ENCODE data around the gene VAV2.

VAV2 gene

DNA sequence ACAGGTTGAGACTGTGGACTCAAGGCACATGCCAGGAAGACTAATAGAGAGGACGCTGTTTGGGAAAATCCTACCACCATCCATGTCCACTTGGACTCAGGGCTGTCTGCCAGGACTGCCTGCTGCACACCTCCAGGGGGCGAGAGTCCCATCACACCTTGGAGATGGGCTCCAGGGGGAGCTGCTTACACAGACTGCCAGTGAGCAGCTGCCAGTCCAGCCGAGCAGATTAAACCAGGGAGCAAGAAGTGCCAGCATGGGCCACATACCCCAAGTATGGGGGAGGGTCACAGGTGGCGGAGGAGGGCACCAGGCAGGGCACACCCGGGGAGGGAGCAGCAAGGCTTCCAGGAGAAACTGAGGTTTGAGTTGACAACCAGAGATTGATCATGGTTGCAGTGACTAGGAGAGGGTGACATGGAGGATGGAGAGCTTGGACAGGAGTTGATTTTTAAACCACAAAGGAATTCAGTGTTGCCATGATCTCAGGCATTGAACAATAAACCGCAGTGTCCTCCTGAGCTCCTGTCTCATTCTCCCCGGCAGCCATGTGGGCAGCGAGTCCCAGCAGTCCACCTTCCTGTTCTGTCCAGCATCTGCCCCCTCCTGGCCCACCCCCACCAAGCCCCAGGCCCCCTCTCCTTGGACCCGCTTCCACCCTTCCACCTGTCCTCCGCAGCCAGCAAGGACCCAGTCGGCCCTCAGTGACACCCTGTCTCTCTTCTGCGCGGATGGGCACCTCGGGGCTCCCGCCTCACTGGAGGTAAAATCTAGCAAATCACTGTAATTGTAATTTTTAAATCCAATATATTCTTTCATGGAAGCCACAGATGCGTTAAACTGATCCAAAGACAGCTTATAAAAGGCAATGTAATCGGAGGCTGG lies 3.1 kb upstream of the VAV2 start:
- Histone ChIP-seq H3K23ac (ENCODE audit: low read depth, low read length, poor library complexity) (peak overlapping the region; percentile 5), H3K4me1 (ENCODE audit: control insufficient read depth in 2 of 2, insufficient read depth in 1 of 2, low read depth in 1 of 2, low read length in 2 of 2) (peaks cover 15 to 17% of the 10 kb centered on the region in 2 donors), H3K4me3 (ENCODE audit: low read length in 2 of 2) (no peak overlapping the region), H2BK12ac (ENCODE audit: low read length) (peak overlapping the region; percentile 64), H3K27ac (replicated peaks; ENCODE audit: low read length) (no peak overlapping the region), H2AK5ac (ENCODE audit: low read depth, low read length) (peak overlapping the region; percentile 30), H3K36me3 (replicated peaks in 1 of 2; ENCODE audit: control insufficient read depth in 2 of 2, insufficient read depth in 2 of 2, low read length in 2 of 2) (no peaks in the 10 kb centered on the region), H3K27me3 (ENCODE audit: control insufficient read depth in 3 of 3, insufficient read depth in 3 of 3, low read depth in 1 of 3, low read length in 3 of 3) (no peaks in the 10 kb centered on the region), H4K91ac (ENCODE audit: low read depth, low read length, poor library complexity) (no peak overlapping the region), H2BK5ac (ENCODE audit: low read length) (no peak overlapping the region), H2BK15ac (ENCODE audit: low read length) (no peak overlapping the region), H2AFZ (ENCODE audit: low read length) (no peak overlapping the region), H3K14ac (ENCODE audit: low read length) (no peak overlapping the region), H2BK120ac (ENCODE audit: low read depth, low read length) (no peak overlapping the region), H3K9ac (ENCODE audit: low read depth, low read length, poor library complexity) (no peak overlapping the region), H3K9me3 (replicated peaks in 1 of 2; ENCODE audit: control insufficient read depth in 2 of 2, insufficient read depth in 1 of 2, low read depth in 1 of 2, low read length in 2 of 2) (no peaks in the 10 kb centered on the region), H4K8ac (ENCODE audit: low read depth, low read length) (no peak overlapping the region), H3K18ac (ENCODE audit: low read length) (peak overlapping the region; percentile 7), H3K4me2 (ENCODE audit: insufficient read depth, low read length, poor library complexity, severe bottlenecking) (no peak overlapping the region), H3K79me1 (ENCODE audit: low read depth, low read length) (peaks cover 11% of the 10 kb centered on the region), H3K4ac (ENCODE audit: low read length) (no peak overlapping the region)
- WGBS, 2 donors (ENCODE audit: extremely low coverage in 2 of 2, insufficient read length in 2 of 2, insufficient replicate concordance in 1 of 2) = no CpG with 5 or more reads among the region's 17 CpGs
- DNase-seq (ENCODE audit: low spot score) = no peak

DNA sequence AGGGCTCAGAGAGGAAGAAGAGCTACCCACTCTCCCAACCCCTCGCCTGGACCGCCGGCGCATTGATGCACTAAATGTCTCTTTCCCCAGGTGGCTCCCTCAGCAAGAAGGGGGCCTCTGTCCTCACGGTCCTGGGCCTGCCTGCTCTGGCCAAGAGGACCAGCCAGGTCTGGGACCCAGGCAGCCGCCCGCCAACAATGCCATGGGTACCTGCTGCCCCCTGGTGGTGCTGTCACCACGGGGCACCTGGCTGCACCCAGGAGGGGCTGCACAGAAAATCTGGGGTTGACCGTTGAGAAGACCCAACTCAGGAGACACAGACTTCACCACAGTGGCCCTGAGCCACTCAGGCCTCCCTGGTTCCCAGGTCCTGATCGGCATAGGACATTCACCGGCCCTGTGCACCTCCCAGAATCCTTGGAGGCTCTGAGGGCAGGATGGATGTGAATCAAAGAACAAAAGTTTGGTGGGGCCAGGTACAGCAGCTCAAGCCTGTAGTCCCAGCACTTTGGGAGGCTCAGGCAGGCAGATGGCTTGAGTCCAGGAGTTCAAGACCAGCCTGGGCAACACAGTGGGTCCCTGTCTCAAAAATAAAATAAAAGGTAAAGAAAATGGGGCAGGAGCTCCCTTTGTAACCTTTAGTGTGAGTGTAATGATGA lies 2.4 kb upstream of the VAV2 start:
- no peak overlapping the region for H2BK12ac ChIP-seq (ENCODE audit: low read length)
- peaks cover 0 to 3% of the 10 kb centered on the region in 2 donors for H3K36me3 ChIP-seq (replicated peaks in 1 of 2; ENCODE audit: control insufficient read depth in 2 of 2, insufficient read depth in 2 of 2, low read length in 2 of 2)
- H3K18ac ChIP-seq (ENCODE audit: low read length) = peak overlapping the region; percentile 53
- no peaks in the 10 kb centered on the region for H3K9me3 ChIP-seq (replicated peaks in 1 of 2; ENCODE audit: control insufficient read depth in 2 of 2, insufficient read depth in 1 of 2, low read depth in 1 of 2, low read length in 2 of 2)
- H2AK5ac ChIP-seq (ENCODE audit: low read depth, low read length) = peak overlapping the region; percentile 30
- H3K27ac ChIP-seq (replicated peaks; ENCODE audit: low read length) = no peak overlapping the region
- H4K8ac ChIP-seq (ENCODE audit: low read depth, low read length) = no peak overlapping the region
- H3K23ac ChIP-seq (ENCODE audit: low read depth, low read length, poor library complexity) = no peak overlapping the region
- H3K4me1 ChIP-seq (ENCODE audit: control insufficient read depth in 2 of 2, insufficient read depth in 1 of 2, low read depth in 1 of 2, low read length in 2 of 2) = peaks cover 21 to 25% of the 10 kb centered on the region in 2 donors
- H2AFZ ChIP-seq (ENCODE audit: low read length) = no peak overlapping the region
- no peak overlapping the region for H3K14ac ChIP-seq (ENCODE audit: low read length)
- no peak overlapping the region for H2BK120ac ChIP-seq (ENCODE audit: low read depth, low read length)
- H2BK5ac ChIP-seq (ENCODE audit: low read length) = peak overlapping the region; percentile 71
- peak overlapping the region; percentile 96 for H2BK15ac ChIP-seq (ENCODE audit: low read length)
- no peak overlapping the region for H4K91ac ChIP-seq (ENCODE audit: low read depth, low read length, poor library complexity)
- H3K9ac ChIP-seq (ENCODE audit: low read depth, low read length, poor library complexity) = no peak overlapping the region
- no peaks in the 10 kb centered on the region for H3K27me3 ChIP-seq (ENCODE audit: control insufficient read depth in 3 of 3, insufficient read depth in 3 of 3, low read depth in 1 of 3, low read length in 3 of 3)
- H3K4me2 ChIP-seq (ENCODE audit: insufficient read depth, low read length, poor library complexity, severe bottlenecking) = no peak overlapping the region
- WGBS, 2 donors (ENCODE audit: extremely low coverage in 2 of 2, insufficient read length in 2 of 2, insufficient replicate concordance in 1 of 2) = no CpG with 5 or more reads among the region's 11 CpGs
- H3K79me1 ChIP-seq (ENCODE audit: low read depth, low read length) = peaks cover 17% of the 10 kb centered on the region
- H3K4me3 ChIP-seq (ENCODE audit: low read length in 2 of 2) = no peak overlapping the region
- peak; percentile 83 for DNase-seq (ENCODE audit: low spot score)
- H3K4ac ChIP-seq (ENCODE audit: low read length) = no peak overlapping the region

DNA sequence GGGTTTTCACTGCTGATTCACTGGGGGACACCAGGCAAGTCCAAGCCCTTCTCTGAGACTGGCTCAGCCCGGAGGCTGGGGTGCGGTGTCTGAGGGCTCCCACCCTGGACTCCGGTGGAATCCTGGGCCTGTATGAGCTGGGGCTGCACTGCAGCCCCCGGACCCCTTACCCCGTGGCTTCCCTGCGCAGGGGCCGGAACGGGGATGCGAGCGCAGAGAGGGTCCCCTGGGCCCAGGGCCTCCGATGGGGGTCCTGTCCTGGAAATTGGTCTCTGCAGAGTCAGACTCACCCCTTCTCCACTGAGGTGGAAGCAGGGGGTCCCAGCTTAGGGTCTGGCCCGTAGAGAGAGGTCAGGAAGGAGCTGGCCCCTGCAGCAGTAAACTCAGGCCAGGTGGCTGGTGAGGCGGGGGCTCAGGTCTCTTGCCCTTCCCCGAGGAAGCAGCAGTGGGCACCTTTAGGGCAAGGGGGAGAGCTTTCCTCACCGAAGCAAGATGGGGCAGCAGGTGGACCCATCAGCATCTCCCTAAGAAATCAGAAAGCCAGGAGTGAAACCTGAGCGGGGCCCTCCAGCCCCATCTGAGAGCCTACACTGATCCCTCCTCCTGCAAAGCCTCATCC lies 1.6 kb upstream of the VAV2 start:
- peak overlapping the region; percentile 71 for H2BK5ac ChIP-seq (ENCODE audit: low read length)
- no peaks in the 10 kb centered on the region for H3K27me3 ChIP-seq (ENCODE audit: control insufficient read depth in 3 of 3, insufficient read depth in 3 of 3, low read depth in 1 of 3, low read length in 3 of 3)
- H4K8ac ChIP-seq (ENCODE audit: low read depth, low read length) = peak overlapping the region; percentile 65
- no peak overlapping the region for H4K91ac ChIP-seq (ENCODE audit: low read depth, low read length, poor library complexity)
- H3K23ac ChIP-seq (ENCODE audit: low read depth, low read length, poor library complexity) = peak overlapping the region; percentile 65
- H2AK5ac ChIP-seq (ENCODE audit: low read depth, low read length) = peak overlapping the region; percentile 100
- no peak for DNase-seq (ENCODE audit: low spot score)
- WGBS, 2 donors (ENCODE audit: extremely low coverage in 2 of 2, insufficient read length in 2 of 2, insufficient replicate concordance in 1 of 2) = no CpG with 5 or more reads among the region's 16 CpGs
- peak overlapping the region; percentile 28 for H3K27ac ChIP-seq (replicated peaks; ENCODE audit: low read length)
- H2BK12ac ChIP-seq (ENCODE audit: low read length) = peak overlapping the region; percentile 41
- peaks cover 21 to 25% of the 10 kb centered on the region in 2 donors for H3K4me1 ChIP-seq (ENCODE audit: control insufficient read depth in 2 of 2, insufficient read depth in 1 of 2, low read depth in 1 of 2, low read length in 2 of 2)
- no peak overlapping the region for H2BK120ac ChIP-seq (ENCODE audit: low read depth, low read length)
- peak overlapping the region; percentile 94 for H3K18ac ChIP-seq (ENCODE audit: low read length)
- H3K79me1 ChIP-seq (ENCODE audit: low read depth, low read length) = peaks cover 18% of the 10 kb centered on the region
- peak overlapping the region; percentile 90 for H3K4me2 ChIP-seq (ENCODE audit: insufficient read depth, low read length, poor library complexity, severe bottlenecking)
- H2BK15ac ChIP-seq (ENCODE audit: low read length) = peak overlapping the region; percentile 96
- H3K4me3 ChIP-seq (ENCODE audit: low read length in 2 of 2) = peak overlapping the region; percentile 92 to 95
- H2AFZ ChIP-seq (ENCODE audit: low read length) = peak overlapping the region; percentile 96
- peak overlapping the region; percentile 71 for H3K14ac ChIP-seq (ENCODE audit: low read length)
- peak overlapping the region; percentile 87 for H3K9ac ChIP-seq (ENCODE audit: low read depth, low read length, poor library complexity)
- peaks cover 0 to 3% of the 10 kb centered on the region in 2 donors for H3K36me3 ChIP-seq (replicated peaks in 1 of 2; ENCODE audit: control insufficient read depth in 2 of 2, insufficient read depth in 2 of 2, low read length in 2 of 2)
- no peaks in the 10 kb centered on the region for H3K9me3 ChIP-seq (replicated peaks in 1 of 2; ENCODE audit: control insufficient read depth in 2 of 2, insufficient read depth in 1 of 2, low read depth in 1 of 2, low read length in 2 of 2)
- peak overlapping the region; percentile 53 for H3K4ac ChIP-seq (ENCODE audit: low read length)

Data from neuronal stem cell (in vitro differentiated cells).